Activated CD4-positive, alpha-beta memory T cell treated with anti-CD3 and anti-CD28 coated beads for 36 hours (primary cell): ENCODE measurements around the gene SH3PXD2A. TPM values are rescaled to one million over a fixed set of nuclear protein-coding genes. Genes with fewer than 3 reads are reported as not detected.

ENCODE experiments used
- CTCF ChIA-PET: fragments of 350-600 bp; sonication (Branson Sonifier 250); formaldehyde crosslinking; loops from one replicate; lab custom pipeline; 2021; ENCODE audit warnings: antibody characterized with exemption, inconsistent platforms; lab: Charles Lee
- POLR2A ChIA-PET: fragments of 350-600 bp; sonication (Branson Sonifier 250); formaldehyde crosslinking; loops from one replicate; lab custom pipeline; 2021; ENCODE audit warnings: antibody characterized with exemption; lab: Charles Lee
- DNase-seq: peaks from one replicate; pipeline ENCODE4 v3.0.0-alpha.2; 2020
- H3K27ac Mint-ChIP-seq: one replicate; pipeline ENCODE4 v1.8.0; 2021; ENCODE audit warnings: mixed read lengths
- H3K27me3 Mint-ChIP-seq: one replicate; pipeline ENCODE4 v1.8.0; 2021; ENCODE audit warnings: mixed read lengths
- H3K36me3 Mint-ChIP-seq: one replicate; pipeline ENCODE4 v1.8.0; 2021; ENCODE audit warnings: mixed read lengths
- H3K4me1 Mint-ChIP-seq: one replicate; pipeline ENCODE4 v1.8.0; 2021; ENCODE audit warnings: low read depth, mixed read lengths
- H3K4me3 Mint-ChIP-seq: one replicate; pipeline ENCODE4 v1.8.0; 2021; ENCODE audit warnings: mild to moderate bottlenecking, mixed read lengths
- H3K9me3 Mint-ChIP-seq: one replicate; pipeline ENCODE4 v1.8.0; 2021; ENCODE audit warnings: mixed read lengths
- intact Hi-C: fragments of 100-400 bp; cut with micrococcal nuclease; formaldehyde crosslinking; loops from one replicate; pipeline ENCODE4 v1.15.1; 2023
- total RNA-seq, 2 experiments: library from RNA; stranded (reverse); gene quantifications; one replicate each; pipeline ENCODE4 v1.2.3, GENCODE V29; 2021

SH3PXD2A gene
- total RNA-seq, 2 experiments from 2014 or later = 10.0 to 10.3 TPM

- no peaks in the 10 kb centered on the region for H3K36me3 Mint-ChIP-seq
- H3K27me3 Mint-ChIP-seq = peaks cover 27% of the 10 kb centered on the region
- peaks cover 14% of the 10 kb centered on the region for H3K4me1 Mint-ChIP-seq
- ChIA-PET POLR2A (no interaction called here), CTCF (interaction anchor here (0.7 to 9.8 kb wide), 16 partner anchors 9 to 249 kb away, joined by 3 to 161 read pairs (median 3); no protein-coding TSS in a partner anchor)
- peak; percentile 39 for DNase-seq
- peak overlapping the region; percentile 79 for H3K4me3 Mint-ChIP-seq
- no peaks in the 10 kb centered on the region for H3K9me3 Mint-ChIP-seq
- H3K27ac Mint-ChIP-seq = no peak overlapping the region
- intact Hi-C loops = loop anchor here (5.0 kb wide), 1 partner anchor 53 kb away; no protein-coding TSS in a partner anchor
These were observed 537 bp downstream of the SH3PXD2A start for GRCh38 chr10:103854686-103855391.

- Mint-ChIP-seq H3K4me1 (peaks cover 14% of the 10 kb centered on the region), H3K9me3 (no peaks in the 10 kb centered on the region), H3K4me3 (peak overlapping the region; percentile 79), H3K36me3 (no peaks in the 10 kb centered on the region), H3K27me3 (peaks cover 27% of the 10 kb centered on the region), H3K27ac (no peak overlapping the region)
- ChIA-PET CTCF (interaction anchor here (0.6 to 9.8 kb wide), 15 partner anchors 9 to 248 kb away, joined by 3 to 161 read pairs (median 3); no protein-coding TSS in a partner anchor), POLR2A (no interaction called here)
- no peak for DNase-seq
- intact Hi-C loops = loop anchor here (5.0 kb wide), 1 partner anchor 52 kb away; no protein-coding TSS in a partner anchor
These were observed 1.1 kb downstream of the SH3PXD2A start for GRCh38 chr10:103854265-103854685.

- no peak for DNase-seq
- intact Hi-C loops = loop anchor here (5.0 kb wide), 1 partner anchor 51 kb away; no protein-coding TSS in a partner anchor
- Mint-ChIP-seq H3K27ac (no peak overlapping the region), H3K4me1 (peaks cover 14% of the 10 kb centered on the region), H3K4me3 (peak overlapping the region; percentile 79), H3K27me3 (peaks cover 27% of the 10 kb centered on the region), H3K36me3 (no peaks in the 10 kb centered on the region), H3K9me3 (no peaks in the 10 kb centered on the region)
- POLR2A ChIA-PET = no interaction called here
- CTCF ChIA-PET = interaction anchor here (0.6 to 9.8 kb wide), 9 partner anchors 8 to 168 kb away, joined by 3 to 161 read pairs (median 5); no protein-coding TSS in a partner anchor
These were observed 1.7 kb downstream of the SH3PXD2A start for GRCh38 chr10:103853428-103854264.

- DNase-seq = no peak
- H3K9me3 Mint-ChIP-seq = no peaks in the 10 kb centered on the region
- POLR2A ChIA-PET = interaction anchor here (0.7 kb wide), 1 partner anchor 30 kb away, joined by 3 read pairs; no protein-coding TSS in a partner anchor
- H3K36me3 Mint-ChIP-seq = no peaks in the 10 kb centered on the region
- H3K27me3 Mint-ChIP-seq = peaks cover 27% of the 10 kb centered on the region
- no peak overlapping the region for H3K27ac Mint-ChIP-seq
- no peak overlapping the region for H3K4me3 Mint-ChIP-seq
- intact Hi-C loops = loop anchor here (5.0 kb wide), 1 partner anchor 51 kb away; no protein-coding TSS in a partner anchor
- H3K4me1 Mint-ChIP-seq = peaks cover 16% of the 10 kb centered on the region
- CTCF ChIA-PET = interaction anchor here (1.2 to 9.8 kb wide), 3 partner anchors 127 to 167 kb away, joined by 5 to 161 read pairs (median 5); no protein-coding TSS in a partner anchor
These were observed 2.5 kb downstream of the SH3PXD2A start for GRCh38 chr10:103852856-103853255.

GRCh38 chr10:103852189-103852711 lies 3.1 kb downstream of the SH3PXD2A start:
- Mint-ChIP-seq H3K36me3 (no peaks in the 10 kb centered on the region), H3K27me3 (peaks cover 27% of the 10 kb centered on the region), H3K9me3 (no peaks in the 10 kb centered on the region), H3K4me3 (no peak overlapping the region), H3K4me1 (peaks cover 16% of the 10 kb centered on the region), H3K27ac (no peak overlapping the region)
- intact Hi-C loops = loop anchor here (5.0 kb wide), 1 partner anchor 50 kb away; no protein-coding TSS in a partner anchor
- POLR2A ChIA-PET = interaction anchor here (0.7 kb wide), 1 partner anchor 30 kb away, joined by 3 read pairs; no protein-coding TSS in a partner anchor
- no peak for DNase-seq
- CTCF ChIA-PET = interaction anchor here (0.7 to 9.8 kb wide), 3 partner anchors 80 to 166 kb away, joined by 3 to 161 read pairs (median 5); no protein-coding TSS in a partner anchor

- Mint-ChIP-seq H3K36me3 (no peaks in the 10 kb centered on the region), H3K27ac (no peak overlapping the region), H3K9me3 (no peaks in the 10 kb centered on the region), H3K27me3 (peaks cover 21% of the 10 kb centered on the region), H3K4me1 (peaks cover 22% of the 10 kb centered on the region), H3K4me3 (no peak overlapping the region)
- POLR2A ChIA-PET = no interaction called here
- CTCF ChIA-PET = interaction anchor here (9.8 kb wide), 1 partner anchor 140 kb away, joined by 161 read pairs; no protein-coding TSS in a partner anchor
- intact Hi-C loops = loop anchor here (5.0 kb wide), 1 partner anchor 49 kb away; no protein-coding TSS in a partner anchor
- DNase-seq = no peak
These were observed 4.1 kb downstream of the SH3PXD2A start for GRCh38 chr10:103851261-103851660.

- Mint-ChIP-seq H3K4me3 (no peak overlapping the region), H3K36me3 (no peaks in the 10 kb centered on the region), H3K4me1 (peaks cover 24% of the 10 kb centered on the region), H3K27me3 (peaks cover 16% of the 10 kb centered on the region), H3K9me3 (no peaks in the 10 kb centered on the region), H3K27ac (no peak overlapping the region)
- no peak for DNase-seq
- POLR2A ChIA-PET = no interaction called here
- CTCF ChIA-PET = interaction anchor here (9.8 kb wide), 1 partner anchor 139 kb away, joined by 161 read pairs; no protein-coding TSS in a partner anchor
- intact Hi-C loops = loop anchor here (5.0 kb wide), 1 partner anchor 48 kb away; no protein-coding TSS in a partner anchor
These were observed 4.8 kb downstream of the SH3PXD2A start for GRCh38 chr10:103850572-103850895.

GRCh38 chr10:103849880-103850571 lies 5.3 kb downstream of the SH3PXD2A start:
- Mint-ChIP-seq H3K9me3 (no peaks in the 10 kb centered on the region), H3K36me3 (no peaks in the 10 kb centered on the region), H3K4me1 (peaks cover 27% of the 10 kb centered on the region), H3K4me3 (no peak overlapping the region), H3K27me3 (peaks cover 16% of the 10 kb centered on the region), H3K27ac (no peak overlapping the region)
- ChIA-PET CTCF (interaction anchor here (9.8 kb wide), 1 partner anchor 139 kb away, joined by 161 read pairs; no protein-coding TSS in a partner anchor), POLR2A (no interaction called here)
- intact Hi-C loops = loop anchor here (5.0 kb wide), 1 partner anchor 48 kb away; no protein-coding TSS in a partner anchor
- no peak for DNase-seq

GRCh38 chr10:103849212-103849877 lies 6.0 kb downstream of the SH3PXD2A start:
- no peaks in the 10 kb centered on the region for H3K36me3 Mint-ChIP-seq
- no peak for DNase-seq
- CTCF ChIA-PET = interaction anchor here (1.5 to 9.8 kb wide), 4 partner anchors 8 to 138 kb away, joined by 4 to 161 read pairs (median 25); no protein-coding TSS in a partner anchor

GRCh38 chr10:103847909-103848468 lies 7.4 kb downstream of the SH3PXD2A start:
- ChIA-PET POLR2A (interaction anchor here (0.6 kb wide), 1 partner anchor 77 kb away, joined by 4 read pairs; no protein-coding TSS in a partner anchor), CTCF (interaction anchor here (0.7 to 4.0 kb wide), 5 partner anchors 10 to 162 kb away, joined by 3 to 35 read pairs (median 5); no protein-coding TSS in a partner anchor)
- Mint-ChIP-seq H3K4me3 (no peak overlapping the region), H3K4me1 (peaks cover 22% of the 10 kb centered on the region), H3K27me3 (peaks cover 2% of the 10 kb centered on the region), H3K36me3 (no peaks in the 10 kb centered on the region), H3K27ac (no peak overlapping the region), H3K9me3 (no peaks in the 10 kb centered on the region)
- intact Hi-C loops = no loop called here
- DNase-seq = peak; percentile 34

More at GRCh38 chr10:103849212-103849877, 6.0 kb downstream of the SH3PXD2A start:
- Mint-ChIP-seq H3K27me3 (peaks cover 11% of the 10 kb centered on the region), H3K4me3 (no peak overlapping the region), H3K4me1 (peaks cover 25% of the 10 kb centered on the region), H3K9me3 (no peaks in the 10 kb centered on the region), H3K27ac (no peak overlapping the region)
- intact Hi-C loops = no loop called here
- POLR2A ChIA-PET = no interaction called here
